Gastroesophageal sphincter (tissue), 3 donors: ENCODE results near the gene HSP90AB1.

Experiments used
- CTCF ChIP-seq, 4 experiments: fragments of 200-600 bp in 2 of 4; fragments of 450-650 bp in 2 of 4; sonication (generic) in 1 of 4; IDR thresholded peaks; one replicate each; pipeline ENCODE4 v1.5.1; 2017 to 2019; ENCODE audit warnings: antibody characterized with exemption in 4 of 4, mild to moderate bottlenecking in 2 of 4, moderate library complexity in 2 of 4
- POLR2A ChIP-seq, 2 donors: fragments of 450-650 bp; IDR thresholded peaks; one replicate each; pipeline ENCODE4 v1.6.1; 2017; ENCODE audit warnings: antibody characterized with exemption in 2 of 2, mild to moderate bottlenecking in 2 of 2, moderate library complexity in 1 of 2

DNA sequence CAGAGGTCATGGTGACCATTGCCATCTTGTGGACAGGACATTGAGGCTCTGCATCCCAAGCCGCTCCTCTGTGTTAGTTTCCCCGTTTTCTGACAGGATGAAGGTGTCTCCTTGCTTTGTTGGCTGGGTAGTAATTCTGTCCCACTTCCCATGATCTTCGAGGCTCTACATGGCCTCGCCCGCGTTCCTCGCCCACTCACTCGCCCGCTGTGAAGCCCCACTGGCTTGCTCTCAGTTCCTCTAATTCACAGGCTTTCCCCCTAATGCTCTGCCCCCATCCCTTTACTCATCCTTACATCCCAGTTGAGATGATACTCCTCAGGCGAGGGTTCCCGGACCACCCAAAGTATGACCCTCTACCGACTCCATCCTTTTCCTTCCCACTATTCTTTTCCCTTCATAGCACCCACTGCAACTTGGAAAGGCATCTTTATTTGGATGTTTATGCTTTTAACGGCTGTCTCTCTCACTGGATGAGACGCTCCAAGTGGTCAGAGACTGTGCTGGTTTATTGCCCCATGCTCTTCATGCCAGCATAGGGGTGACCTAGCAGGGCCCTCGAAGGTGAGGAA, 10.9 kb downstream of the HSP90AB1 start:
- TF ChIP-seq CTCF (IDR thresholded peaks at IDR 0.05) (no peak), POLR2A (IDR thresholded peaks at IDR 0.05) (no peak)
